ENCODE results near the gene SOBP.
A peak's percentile ranks its signal among the peaks of the same experiment; 100 is the strongest.

DNA sequence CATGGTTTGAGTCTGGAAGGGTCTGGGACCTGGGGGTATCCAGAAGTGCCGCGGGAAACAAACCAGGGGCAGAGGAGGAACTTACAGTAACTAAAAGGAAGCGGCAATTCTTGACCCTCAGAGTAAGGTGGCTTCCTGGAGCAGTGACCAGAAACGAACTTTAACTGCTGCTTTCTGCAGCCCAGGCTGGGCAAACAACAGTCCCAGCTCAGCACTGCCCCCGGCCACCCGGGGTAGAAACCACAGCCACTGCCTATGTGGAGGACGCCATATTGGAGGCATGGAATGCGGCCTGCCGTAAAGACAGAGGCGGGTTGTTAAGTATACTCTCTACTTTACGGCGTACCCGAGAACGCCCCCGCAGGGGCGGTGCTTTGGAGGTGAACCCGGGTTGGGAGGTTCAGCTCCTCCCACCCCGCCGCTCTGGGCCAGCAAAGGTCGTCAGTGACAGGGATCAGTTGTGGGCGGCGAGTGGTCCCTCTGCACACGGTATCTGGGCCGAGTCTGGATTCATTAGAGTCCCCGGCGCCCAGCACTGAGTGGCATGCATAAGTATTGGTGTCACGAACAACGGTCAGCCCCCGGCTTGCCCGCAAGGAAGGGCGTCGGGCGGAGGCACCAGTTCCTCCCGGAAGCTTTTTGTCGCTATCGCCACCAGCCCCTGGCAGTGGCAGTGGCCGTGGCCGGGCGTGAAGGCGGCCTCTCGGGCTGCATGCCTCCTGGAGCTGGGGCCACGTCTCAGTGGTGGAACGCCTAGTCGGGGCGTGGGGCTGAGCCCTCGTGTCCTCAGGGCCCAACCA is 30.4 kb upstream of the SOBP start, which contains the start of gene PDSS2:
- TF ChIP-seq, protein P1, sequence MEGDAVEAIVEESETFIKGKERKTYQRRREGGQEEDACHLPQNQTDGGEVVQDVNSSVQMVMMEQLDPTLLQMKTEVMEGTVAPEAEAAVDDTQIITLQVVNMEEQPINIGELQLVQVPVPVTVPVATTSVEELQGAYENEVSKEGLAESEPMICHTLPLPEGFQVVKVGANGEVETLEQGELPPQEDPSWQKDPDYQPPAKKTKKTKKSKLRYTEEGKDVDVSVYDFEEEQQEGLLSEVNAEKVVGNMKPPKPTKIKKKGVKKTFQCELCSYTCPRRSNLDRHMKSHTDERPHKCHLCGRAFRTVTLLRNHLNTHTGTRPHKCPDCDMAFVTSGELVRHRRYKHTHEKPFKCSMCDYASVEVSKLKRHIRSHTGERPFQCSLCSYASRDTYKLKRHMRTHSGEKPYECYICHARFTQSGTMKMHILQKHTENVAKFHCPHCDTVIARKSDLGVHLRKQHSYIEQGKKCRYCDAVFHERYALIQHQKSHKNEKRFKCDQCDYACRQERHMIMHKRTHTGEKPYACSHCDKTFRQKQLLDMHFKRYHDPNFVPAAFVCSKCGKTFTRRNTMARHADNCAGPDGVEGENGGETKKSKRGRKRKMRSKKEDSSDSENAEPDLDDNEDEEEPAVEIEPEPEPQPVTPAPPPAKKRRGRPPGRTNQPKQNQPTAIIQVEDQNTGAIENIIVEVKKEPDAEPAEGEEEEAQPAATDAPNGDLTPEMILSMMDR (IDR thresholded peaks at IDR 0.05), result peak in 3 of 4 experiments; percentile 16 to 25 (median 20)
- TF ChIP-seq POLR2A (IDR thresholded peaks at IDR 0.05), result peak; percentile 54 to 56
